Ammon's horn (tissue), 1 donor: ENCODE results near the gene CDC42SE2.
"Not testable (repeated sequence)": the region's sequence is repeated elsewhere in the genome, so short reads cannot be mapped to it uniquely, and the experiment has no call there.

Source experiments
- DNase-seq: peaks from one replicate; pipeline ENCODE4 v3.0.0-alpha.2; 2016; ENCODE audit warnings: low spot score

Gene CDC42SE2

DNA sequence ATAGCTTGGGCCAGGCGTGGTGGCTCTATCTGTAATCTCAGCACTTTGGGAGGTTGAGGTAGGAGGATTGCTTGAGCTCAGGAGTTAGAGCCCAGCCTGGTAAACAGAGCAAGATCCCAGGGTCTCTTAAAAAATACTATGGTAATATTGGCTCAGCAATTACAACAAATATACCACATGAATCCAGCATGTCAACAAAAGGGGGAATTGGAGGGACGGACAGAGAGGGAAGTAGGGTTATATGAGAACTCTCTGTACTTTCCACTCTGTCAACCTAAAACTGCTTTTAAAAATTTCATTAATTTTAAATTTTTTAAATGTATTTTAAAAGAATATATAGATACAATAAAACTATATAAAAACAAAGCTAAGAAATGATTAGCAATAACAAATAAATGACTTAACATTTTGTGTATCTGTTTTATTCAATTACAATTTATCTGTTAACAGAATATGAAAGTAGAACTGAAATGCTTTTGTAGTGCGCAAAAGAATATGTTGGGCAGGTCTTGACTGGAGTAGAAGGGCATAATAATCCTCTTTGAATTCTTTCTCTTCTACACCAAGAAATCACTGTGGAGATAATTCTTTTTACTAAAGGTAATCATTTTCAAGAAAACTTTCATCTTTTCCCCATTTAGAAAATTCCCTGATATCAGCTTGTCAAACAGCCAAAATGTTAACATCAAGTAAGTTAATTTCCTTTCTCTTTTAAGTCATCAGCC is 12.9 kb upstream of the CDC42SE2 start:
- no peak for DNase-seq

GRCh38 chr5:131252824-131253171 is 11.1 kb upstream of the CDC42SE2 start:
- peak; percentile 74 for DNase-seq

GRCh38 chr5:131254025-131254424 is 9.8 kb upstream of the CDC42SE2 start:
- DNase-seq, result not testable (repeated sequence)

DNA sequence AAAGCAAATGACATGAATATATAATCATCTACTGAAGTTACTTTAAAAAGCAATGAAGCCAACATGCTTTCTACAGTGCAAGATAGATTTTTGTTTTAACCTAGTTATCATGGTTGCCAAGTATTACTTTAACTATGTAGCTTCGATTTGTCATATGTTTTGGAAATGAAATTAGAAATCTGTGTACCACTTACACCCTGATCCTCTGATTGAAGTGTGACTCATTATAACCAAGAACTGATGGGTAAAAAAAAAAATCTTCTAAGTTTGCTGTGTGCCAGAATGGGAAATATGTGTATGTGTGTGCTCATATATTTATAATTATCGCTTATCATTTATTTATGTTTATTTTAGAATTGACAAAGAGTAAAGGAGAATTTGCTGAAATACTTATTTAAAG is 9.1 kb upstream of the CDC42SE2 start:
- DNase-seq, result no peak

DNA sequence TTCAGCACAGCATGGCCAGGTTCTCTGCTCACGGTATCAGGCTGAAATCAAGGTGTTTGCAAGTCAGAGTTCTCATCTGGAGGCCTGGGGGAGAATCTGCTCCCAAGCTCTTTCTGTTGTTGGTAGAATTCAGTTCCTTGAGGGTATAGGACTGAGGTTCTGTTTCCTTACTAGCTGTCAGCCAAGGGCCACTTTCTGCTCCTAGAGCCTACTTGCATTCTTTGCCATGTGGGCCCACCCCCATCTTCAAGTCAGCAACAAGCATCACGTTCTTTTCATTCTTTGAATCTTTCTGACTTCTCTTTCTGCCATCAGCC is 7.4 kb upstream of the CDC42SE2 start:
- no peak for DNase-seq

- no peak for DNase-seq
These were observed 5.1 kb upstream of the CDC42SE2 start for GRCh38 chr5:131258733-131259132.

- no peak for DNase-seq
These were observed 4.5 kb upstream of the CDC42SE2 start for GRCh38 chr5:131259326-131259725.

DNA sequence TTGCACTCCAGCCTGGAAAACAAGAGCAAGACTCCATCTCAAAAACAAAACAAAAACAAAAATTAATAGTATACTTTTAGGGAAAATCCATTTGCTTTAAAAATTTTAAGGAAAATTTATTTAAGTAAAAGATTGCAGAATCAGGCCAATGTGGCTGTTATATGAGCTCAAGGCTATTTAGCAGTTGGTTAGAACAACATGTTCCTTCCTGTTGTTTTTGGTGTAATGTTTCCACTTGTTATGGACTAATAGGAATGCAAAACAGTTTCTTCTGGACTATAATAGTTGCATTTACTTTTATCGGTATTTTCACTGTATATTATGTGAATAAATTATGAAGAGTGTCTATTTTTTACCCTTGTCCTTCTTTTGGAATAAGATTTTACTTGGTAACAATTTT is 3.0 kb upstream of the CDC42SE2 start:
- no peak for DNase-seq

GRCh38 chr5:131261483-131261882 is 2.4 kb upstream of the CDC42SE2 start:
- no peak for DNase-seq

DNA sequence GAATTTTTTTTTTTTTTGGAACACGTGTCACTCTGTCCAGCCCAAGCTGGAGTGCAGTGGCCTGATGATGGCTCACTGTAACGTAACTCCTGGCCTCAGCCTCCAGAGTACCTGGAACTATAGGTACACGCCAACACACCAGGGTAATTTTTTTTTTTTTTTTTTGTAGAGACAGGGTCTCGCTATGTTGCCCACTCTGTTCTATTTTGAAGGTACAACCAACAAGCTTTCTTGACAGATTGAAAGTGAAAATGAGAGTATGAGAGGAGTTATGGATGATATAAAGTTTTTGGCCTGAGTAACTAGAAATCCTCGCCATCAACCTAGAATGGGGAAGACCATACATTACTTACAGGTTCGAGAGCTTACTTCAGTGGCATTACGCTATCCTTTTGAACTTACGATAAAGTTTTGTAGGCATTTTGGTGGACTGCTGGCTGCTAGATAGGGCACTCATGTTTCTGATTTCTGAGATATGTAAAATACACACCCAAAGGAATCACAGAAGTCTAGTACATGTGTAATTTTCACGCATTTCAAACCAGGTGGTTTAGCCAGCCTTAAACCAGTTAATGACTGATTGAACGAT is 806 bp upstream of the CDC42SE2 start:
- no peak for DNase-seq

DNA sequence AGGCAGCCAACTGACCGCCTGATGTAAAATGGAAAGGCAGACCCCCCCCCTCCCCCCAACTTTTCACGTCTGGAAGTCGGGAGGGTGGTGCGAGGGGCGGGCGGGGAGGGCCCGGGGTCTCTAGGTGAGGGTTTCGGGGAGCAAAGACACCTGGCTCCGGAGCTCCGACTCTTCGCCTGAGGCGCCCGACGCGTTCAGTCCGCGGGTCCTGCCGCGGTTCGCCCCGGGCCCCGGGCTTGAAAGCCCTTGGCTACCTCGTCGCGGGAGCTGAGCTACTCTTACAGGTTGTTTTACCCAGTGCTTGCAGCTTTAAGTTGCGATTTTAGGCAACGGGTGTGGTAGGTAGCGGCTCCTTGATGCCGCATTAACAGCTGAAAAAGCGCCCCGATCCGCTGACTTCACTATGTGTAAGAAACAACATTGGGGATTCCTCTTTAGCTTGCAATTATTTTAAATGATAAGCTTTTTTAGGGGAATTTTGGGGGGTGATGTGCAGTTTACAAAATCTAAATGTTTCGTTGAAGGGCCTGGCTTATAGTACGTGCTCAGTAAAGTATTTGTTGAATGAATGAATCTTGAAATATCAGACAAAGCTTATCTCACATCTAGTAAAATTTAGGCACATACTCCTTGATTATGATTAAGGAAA is 722 bp downstream of the CDC42SE2 start:
- DNase-seq, result peak; percentile 21

DNA sequence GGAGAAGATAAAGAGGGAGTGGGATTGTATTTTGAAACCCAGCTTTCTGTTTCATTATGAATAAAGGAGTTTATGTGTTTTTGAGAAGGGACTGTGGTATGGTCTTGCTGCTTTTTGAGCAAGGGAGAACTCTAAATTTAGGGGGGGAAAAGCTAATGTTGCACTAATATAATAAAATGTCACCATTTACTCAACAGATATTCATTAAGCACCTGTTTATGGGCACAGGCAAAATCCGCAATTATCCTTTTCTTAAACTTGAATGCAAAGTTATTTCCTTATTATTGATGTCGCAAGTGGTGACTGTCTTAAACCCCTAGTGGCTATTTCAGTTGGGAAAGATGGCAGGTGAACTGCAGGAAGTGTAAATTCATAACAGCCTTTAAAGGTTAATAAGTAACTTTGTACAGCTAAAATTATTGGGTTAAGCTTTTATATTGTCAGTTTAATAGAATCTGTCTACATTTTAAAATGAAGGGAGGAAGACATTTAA is 1.5 kb downstream of the CDC42SE2 start:
- DNase-seq, result peak; percentile 19

DNA sequence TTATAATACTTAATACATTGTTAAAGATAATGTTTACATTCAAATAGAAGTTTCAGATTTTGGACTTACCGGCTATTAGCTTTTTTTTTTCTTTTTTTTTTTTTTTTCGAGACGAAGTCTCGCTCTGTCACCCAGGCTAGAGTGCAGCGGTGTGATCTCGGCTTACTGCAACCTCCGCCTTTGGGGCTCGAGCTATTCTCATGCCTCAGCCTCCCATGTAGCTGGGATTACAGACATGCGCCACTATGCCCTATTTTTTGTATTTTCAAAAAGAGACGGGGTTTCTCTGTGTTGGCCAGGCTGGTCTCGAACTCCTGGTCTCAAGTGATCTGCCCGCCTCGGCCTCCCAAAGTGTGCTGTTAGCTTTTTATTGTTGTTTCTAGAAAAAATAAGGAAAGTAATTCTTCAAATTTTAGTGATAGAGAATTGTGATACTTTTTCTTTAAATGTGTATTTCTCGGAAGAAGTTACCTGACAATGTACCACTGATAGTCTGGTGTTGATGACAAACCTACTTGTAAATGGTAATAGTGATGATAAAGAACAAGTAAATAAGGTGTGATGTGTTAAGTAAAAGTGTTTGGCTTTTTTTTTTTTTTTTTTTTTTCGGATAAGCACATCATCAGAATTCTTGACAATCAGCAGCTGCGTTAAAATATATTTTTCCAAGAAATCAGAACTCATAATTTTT is 2.7 kb downstream of the CDC42SE2 start:
- DNase-seq, result no peak

DNA sequence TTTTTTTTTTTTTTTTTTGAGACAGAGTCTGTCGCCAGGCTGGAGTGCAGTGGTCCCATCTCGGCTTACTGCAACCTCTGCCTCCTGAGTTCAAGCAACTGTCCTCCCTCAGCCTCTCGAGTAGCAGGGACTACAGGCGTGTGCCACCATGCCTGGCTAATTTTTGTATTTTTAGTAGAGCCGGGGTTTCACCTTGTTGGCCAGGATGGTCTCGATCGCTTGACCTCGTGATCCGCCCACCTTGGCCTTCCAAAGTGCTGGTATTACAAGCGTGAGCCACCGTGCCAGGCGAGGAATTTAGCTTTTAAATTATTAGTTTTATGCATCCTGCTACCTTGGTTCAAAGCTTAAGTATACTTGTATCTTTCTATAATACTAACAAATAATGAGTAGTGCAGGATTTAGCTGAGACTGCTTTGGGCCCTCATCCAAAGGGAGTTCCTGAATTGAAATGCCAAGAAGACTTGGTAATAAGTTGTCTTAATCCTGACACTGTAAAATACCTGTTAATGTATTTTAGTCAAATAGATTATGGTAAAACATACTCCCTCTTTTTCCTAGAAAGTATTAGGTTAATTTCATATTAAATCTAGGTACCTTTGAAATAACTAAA is 5.0 kb downstream of the CDC42SE2 start:
- no peak for DNase-seq

- DNase-seq, result no peak
These were observed 7.0 kb downstream of the CDC42SE2 start for GRCh38 chr5:131270809-131271208.

- not testable (repeated sequence) for DNase-seq
These were observed 8.0 kb downstream of the CDC42SE2 start for GRCh38 chr5:131271888-131272287.

DNA sequence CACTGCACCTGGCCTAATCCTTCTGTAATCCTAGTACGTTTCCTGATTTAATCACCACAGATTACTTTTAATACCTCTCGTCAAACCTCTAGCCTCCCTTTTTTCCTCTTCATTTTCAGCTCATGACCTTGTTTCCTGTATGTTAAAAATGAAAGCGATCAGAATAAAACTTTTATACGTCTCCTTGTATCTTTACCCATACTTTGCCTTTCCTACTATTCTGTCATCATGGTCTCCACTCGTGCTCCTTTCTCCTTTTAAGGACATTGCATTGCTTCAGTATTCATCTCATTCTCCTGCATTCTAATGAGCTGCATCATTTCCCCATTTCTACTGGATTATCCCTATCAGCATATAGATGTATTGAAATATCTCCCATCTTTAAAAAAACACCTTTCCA is 8.5 kb downstream of the CDC42SE2 start:
- no peak for DNase-seq

DNA sequence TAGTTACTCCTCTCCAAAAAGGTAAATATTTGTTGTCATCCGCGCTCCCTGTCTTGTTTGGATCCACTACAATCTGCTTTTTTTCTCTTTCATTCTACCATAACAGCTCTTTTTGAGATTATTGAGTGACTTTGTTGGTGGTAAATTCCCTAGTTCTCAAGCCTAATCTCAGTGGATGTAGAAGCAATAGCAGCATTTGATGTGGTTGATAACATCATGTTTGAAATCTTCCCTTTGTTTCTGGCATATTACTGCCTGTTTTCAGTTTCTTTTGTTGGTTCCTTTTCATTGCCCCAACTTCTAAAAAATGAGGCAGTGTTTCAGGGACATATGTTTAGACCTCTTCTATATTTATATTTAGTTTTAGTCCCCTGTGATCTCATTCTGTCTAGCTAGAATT is 8.9 kb downstream of the CDC42SE2 start:
- no peak for DNase-seq

- no peak for DNase-seq
These were observed 10.6 kb downstream of the CDC42SE2 start for GRCh38 chr5:131274326-131275063.

DNA sequence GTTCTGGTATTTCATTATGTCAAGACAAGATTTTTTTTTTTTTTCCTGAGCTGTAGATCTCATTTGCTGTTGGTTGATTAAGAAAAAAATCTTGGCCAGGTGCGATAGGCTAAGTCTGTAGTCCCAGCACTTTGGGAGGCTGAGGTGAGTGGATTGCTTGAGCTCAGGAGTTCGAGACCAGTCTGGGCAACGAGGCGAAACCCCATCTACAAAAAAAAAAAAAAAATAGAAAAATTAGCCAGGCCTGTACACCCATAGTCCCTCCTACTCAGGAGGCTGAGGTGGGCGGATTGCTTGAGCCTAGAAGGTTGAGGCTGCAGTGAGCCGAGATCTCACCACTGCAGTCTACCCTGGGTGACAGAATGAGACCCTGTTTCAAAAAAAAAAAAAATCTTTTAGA is 12.2 kb downstream of the CDC42SE2 start:
- DNase-seq, result no peak

GRCh38 chr5:131277447-131277846 is 13.6 kb downstream of the CDC42SE2 start:
- DNase-seq, result no peak
